Measurements from ENCODE around the gene PRKACA.

- TF ChIP-seq, protein P1, sequence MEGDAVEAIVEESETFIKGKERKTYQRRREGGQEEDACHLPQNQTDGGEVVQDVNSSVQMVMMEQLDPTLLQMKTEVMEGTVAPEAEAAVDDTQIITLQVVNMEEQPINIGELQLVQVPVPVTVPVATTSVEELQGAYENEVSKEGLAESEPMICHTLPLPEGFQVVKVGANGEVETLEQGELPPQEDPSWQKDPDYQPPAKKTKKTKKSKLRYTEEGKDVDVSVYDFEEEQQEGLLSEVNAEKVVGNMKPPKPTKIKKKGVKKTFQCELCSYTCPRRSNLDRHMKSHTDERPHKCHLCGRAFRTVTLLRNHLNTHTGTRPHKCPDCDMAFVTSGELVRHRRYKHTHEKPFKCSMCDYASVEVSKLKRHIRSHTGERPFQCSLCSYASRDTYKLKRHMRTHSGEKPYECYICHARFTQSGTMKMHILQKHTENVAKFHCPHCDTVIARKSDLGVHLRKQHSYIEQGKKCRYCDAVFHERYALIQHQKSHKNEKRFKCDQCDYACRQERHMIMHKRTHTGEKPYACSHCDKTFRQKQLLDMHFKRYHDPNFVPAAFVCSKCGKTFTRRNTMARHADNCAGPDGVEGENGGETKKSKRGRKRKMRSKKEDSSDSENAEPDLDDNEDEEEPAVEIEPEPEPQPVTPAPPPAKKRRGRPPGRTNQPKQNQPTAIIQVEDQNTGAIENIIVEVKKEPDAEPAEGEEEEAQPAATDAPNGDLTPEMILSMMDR (IDR thresholded peaks at IDR 0.05; ENCODE audit: low read depth, low read length, poor library complexity, severe bottlenecking), result no peak
- no peak for TF ChIP-seq EZH2phosphoT487 (IDR thresholded peaks at IDR 0.05; ENCODE audit: borderline replicate concordance, low read length)
Measured at GRCh38 chr19:14055396-14055795, 62.2 kb downstream of the PRKACA start.
